Smooth muscle cell (in vitro differentiated cells): Measurements from ENCODE around the gene GH2. TPM values are rescaled to one million over a fixed set of nuclear protein-coding genes. Genes with fewer than 3 reads are reported as not detected.

Experiments
- DNase-seq: peaks from one replicate; lab custom pipeline; 2025; ENCODE audit not compliant: unreplicated experiment; lab: John Stamatoyannopoulos, UW
- H2AFZ ChIP-seq: fragments of 200-600 bp; sonication (generic); 2 replicates; pipeline ENCODE4 v1.6.0; 2016; ENCODE audit warnings: antibody characterized with exemption, low read depth, mild to moderate bottlenecking
- H3F3A ChIP-seq: fragments of 200-600 bp; sonication (generic); 2 replicates; pipeline ENCODE4 v1.6.0; 2017; ENCODE audit warnings: antibody characterized with exemption, low read depth
- H3K27ac ChIP-seq: fragments of 200-600 bp; sonication (generic); 2 replicates; pipeline ENCODE4 v1.5.1; 2016; ENCODE audit warnings: low read depth, mild to moderate bottlenecking
- H3K27me3 ChIP-seq: fragments of 200-600 bp; sonication (generic); 2 replicates; pipeline ENCODE4 v1.6.1; 2016; ENCODE audit warnings: low read depth, mild to moderate bottlenecking
- H3K36me3 ChIP-seq: fragments of 200-600 bp; sonication (generic); 2 replicates; pipeline ENCODE4 v1.5.1; 2016; ENCODE audit warnings: low read depth
- H3K4me1 ChIP-seq: fragments of 200-600 bp; sonication (generic); 2 replicates; pipeline ENCODE4 v1.5.1; 2016; ENCODE audit warnings: low read depth
- H3K4me2 ChIP-seq: fragments of 200-600 bp; sonication (generic); 2 replicates; pipeline ENCODE4 v1.6.0; 2016; ENCODE audit warnings: mild to moderate bottlenecking
- H3K4me3 ChIP-seq: fragments of 200-600 bp; sonication (generic); 2 replicates; pipeline ENCODE4 v1.5.1; 2016; ENCODE audit warnings: mild to moderate bottlenecking
- H3K79me2 ChIP-seq: fragments of 200-600 bp; sonication (generic); 2 replicates; pipeline ENCODE4 v1.6.0; 2016; ENCODE audit warnings: low read depth, mild to moderate bottlenecking
- H3K9ac ChIP-seq: fragments of 200-600 bp; sonication (generic); 2 replicates; pipeline ENCODE4 v1.6.0; 2016; ENCODE audit warnings: low read depth
- H3K9me3 ChIP-seq: fragments of 200-600 bp; sonication (generic); replicated peaks from 2 replicates; pipeline ENCODE4 v1.5.1; 2016; ENCODE audit warnings: low read depth
- H4K20me1 ChIP-seq: fragments of 200-600 bp; sonication (generic); 2 replicates; pipeline ENCODE4 v1.6.0; 2016; ENCODE audit warnings: low read depth
- WGBS: methylation state at CpG from one replicate; pipeline ENCODE4 v1.1.7; 2016; ENCODE audit warnings: low lambda C conversion rate; 5-methylcytosine and 5-hydroxymethylcytosine counted together
- polyA plus RNA-seq: library from polyadenylated mRNA; unstranded; fragments of >200 nt; fragmentation: Nextera tagmentation; extraction: Ambion mirVana; gene quantifications from 2 replicates; pipeline ENCODE4 v1.2.1, GENCODE V29; 2016
- small RNA-seq: library from RNA; depleted of rRNA; stranded (forward); fragments of <200 nt; gene quantifications from one replicate; pipeline ENCODE3, GENCODE V24; 2014
- total RNA-seq: library from RNA; depleted of rRNA; stranded (reverse); fragments of >200 nt; gene quantifications from 2 replicates; pipeline ENCODE4 v1.2.3, GENCODE V29; 2014
- TF ChIP-seq, protein P1 (sequence below): fragments of 200-600 bp; sonication (generic); IDR thresholded peaks from 2 replicates; pipeline ENCODE4 v1.5.1; 2017; ENCODE audit warnings: borderline replicate concordance, mild to moderate bottlenecking, antibody characterized with exemption; ENCODE audit not compliant: insufficient read depth, poor library complexity, severe bottlenecking

Gene GH2
- total and polyA plus RNA-seq, 2 experiments from 2014 or later, result not detected

DNA sequence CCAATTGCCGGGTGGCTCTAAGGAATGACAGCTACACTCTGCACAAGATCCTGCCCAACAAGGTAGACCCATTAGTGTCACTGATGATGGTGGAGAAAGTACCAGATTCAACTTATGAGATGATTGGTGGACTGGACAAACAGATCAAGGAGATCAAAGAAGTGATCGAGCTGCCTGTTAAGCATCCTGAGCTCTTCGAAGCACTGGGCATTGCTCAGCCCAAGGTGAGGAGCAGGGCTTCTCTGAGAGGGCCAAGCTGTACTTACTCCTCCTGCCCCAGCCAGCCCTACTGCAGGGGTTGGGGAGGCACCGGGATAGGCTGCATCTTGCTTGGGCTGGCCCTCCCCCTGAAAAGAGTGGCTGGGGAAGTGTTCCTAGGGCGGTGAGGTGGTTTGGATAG is 51.5 kb downstream of the GH2 start:
- H3K27me3 ChIP-seq, result no peaks in the 10 kb centered on the region
- no peak for DNase-seq
- H3K79me2 ChIP-seq, result peaks cover 34% of the 10 kb centered on the region
- no peak overlapping the region for H2AFZ ChIP-seq
- H3F3A ChIP-seq, result no peaks in the 10 kb centered on the region
- H3K36me3 ChIP-seq, result no peaks in the 10 kb centered on the region
- 96% methylated on average over 5 of the region's 5 CpGs for WGBS
- H3K27ac ChIP-seq, result no peak overlapping the region
- no peak overlapping the region for H3K4me3 ChIP-seq
- TF ChIP-seq, protein P1, sequence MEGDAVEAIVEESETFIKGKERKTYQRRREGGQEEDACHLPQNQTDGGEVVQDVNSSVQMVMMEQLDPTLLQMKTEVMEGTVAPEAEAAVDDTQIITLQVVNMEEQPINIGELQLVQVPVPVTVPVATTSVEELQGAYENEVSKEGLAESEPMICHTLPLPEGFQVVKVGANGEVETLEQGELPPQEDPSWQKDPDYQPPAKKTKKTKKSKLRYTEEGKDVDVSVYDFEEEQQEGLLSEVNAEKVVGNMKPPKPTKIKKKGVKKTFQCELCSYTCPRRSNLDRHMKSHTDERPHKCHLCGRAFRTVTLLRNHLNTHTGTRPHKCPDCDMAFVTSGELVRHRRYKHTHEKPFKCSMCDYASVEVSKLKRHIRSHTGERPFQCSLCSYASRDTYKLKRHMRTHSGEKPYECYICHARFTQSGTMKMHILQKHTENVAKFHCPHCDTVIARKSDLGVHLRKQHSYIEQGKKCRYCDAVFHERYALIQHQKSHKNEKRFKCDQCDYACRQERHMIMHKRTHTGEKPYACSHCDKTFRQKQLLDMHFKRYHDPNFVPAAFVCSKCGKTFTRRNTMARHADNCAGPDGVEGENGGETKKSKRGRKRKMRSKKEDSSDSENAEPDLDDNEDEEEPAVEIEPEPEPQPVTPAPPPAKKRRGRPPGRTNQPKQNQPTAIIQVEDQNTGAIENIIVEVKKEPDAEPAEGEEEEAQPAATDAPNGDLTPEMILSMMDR, result no peak
- H4K20me1 ChIP-seq, result peaks cover 7% of the 10 kb centered on the region
- peaks cover 14% of the 10 kb centered on the region for H3K4me1 ChIP-seq
- no peak overlapping the region for H3K9ac ChIP-seq
- no peaks in the 10 kb centered on the region for H3K9me3 ChIP-seq
- H3K4me2 ChIP-seq, result no peak overlapping the region

Small RNAs within 50 kb of the gene (small RNA-seq; reads per million reads assigned to genes)
- gene AC040958.1 (not detected), gene AC127029.1 (not detected), gene GH1 (not detected)

Other genes starting within 250 kb of the GH2 start
- 40.7 and 47.9 TPM in 2 replicates for gene LIMD2, start 181.8 kb downstream of the GH2 start, total RNA-seq
- gene LIMD2, start 181.8 kb downstream of the GH2 start, polyA plus RNA-seq, result 110 and 124 TPM in 2 replicates
- 13.6 and 18.7 TPM in 2 replicates for gene STRADA, start 140.1 kb downstream of the GH2 start, total RNA-seq
- 26.8 and 27.7 TPM in 2 replicates for gene STRADA, start 140.1 kb downstream of the GH2 start, polyA plus RNA-seq
- 50.6 and 63.4 TPM in 2 replicates for gene CCDC47, start 108.3 kb downstream of the GH2 start, total RNA-seq
- 47.7 and 60.6 TPM in 2 replicates for gene CCDC47, start 108.3 kb downstream of the GH2 start, polyA plus RNA-seq
- 80.1 and 80.5 TPM in 2 replicates for gene DDX42, start 107.8 kb downstream of the GH2 start, total RNA-seq
- 30.1 and 31.7 TPM in 2 replicates for gene DDX42, start 107.8 kb downstream of the GH2 start, polyA plus RNA-seq
- 32.3 and 46.2 TPM in 2 replicates for gene PSMC5, start 54.5 kb downstream of the GH2 start, total RNA-seq
- gene PSMC5, start 54.5 kb downstream of the GH2 start, polyA plus RNA-seq, result 132 and 153 TPM in 2 replicates
- gene FTSJ3, start 54.3 kb downstream of the GH2 start, total RNA-seq, result 32.5 and 46.8 TPM in 2 replicates
- 21.9 and 24.8 TPM in 2 replicates for gene FTSJ3, start 54.3 kb downstream of the GH2 start, polyA plus RNA-seq
- 41.6 and 43.7 TPM in 2 replicates for gene SMARCD2, start 39.3 kb downstream of the GH2 start, total RNA-seq
- 41.9 and 58.6 TPM in 2 replicates for gene SMARCD2, start 39.3 kb downstream of the GH2 start, polyA plus RNA-seq
- not detected in 2 replicates for gene CSH2, start 8.3 kb downstream of the GH2 start, total RNA-seq
- gene CSH2, start 8.3 kb downstream of the GH2 start, polyA plus RNA-seq, result not detected in 2 replicates
- not detected in 2 replicates for gene CSH1, start 14.6 kb upstream of the GH2 start, total RNA-seq
- not detected in 2 replicates for gene CSH1, start 14.6 kb upstream of the GH2 start, polyA plus RNA-seq
- not detected in 2 replicates for gene CSHL1, start 29.3 kb upstream of the GH2 start, total RNA-seq
- gene CSHL1, start 29.3 kb upstream of the GH2 start, polyA plus RNA-seq, result not detected in 2 replicates
- not detected in 2 replicates for gene GH1, start 36.9 kb upstream of the GH2 start, total RNA-seq
- not detected in 2 replicates for gene GH1, start 36.9 kb upstream of the GH2 start, polyA plus RNA-seq
- gene CD79B, start 50.4 kb upstream of the GH2 start, total RNA-seq, result not detected in 2 replicates
- not detected in 2 replicates for gene CD79B, start 50.4 kb upstream of the GH2 start, polyA plus RNA-seq
- gene SCN4A, start 91.0 kb upstream of the GH2 start, total RNA-seq, result under 0.01 and 0.09 TPM in 2 replicates
- 0.14 TPM in 1 of 2 replicates, not detected in the other for gene SCN4A, start 91.0 kb upstream of the GH2 start, polyA plus RNA-seq
- gene PRR29, start 116.4 kb upstream of the GH2 start, total RNA-seq, result 0.18 TPM in 1 of 2 replicates, not detected in the other
- gene PRR29, start 116.4 kb upstream of the GH2 start, polyA plus RNA-seq, result 0.34 and 0.58 TPM in 2 replicates
- gene ICAM2, start 138.7 kb upstream of the GH2 start, total RNA-seq, result 1.6 TPM in 1 of 2 replicates, not detected in the other
- 1.0 TPM in 1 of 2 replicates, not detected in the other for gene ICAM2, start 138.7 kb upstream of the GH2 start, polyA plus RNA-seq
- gene ERN1, start 248.2 kb upstream of the GH2 start, total RNA-seq, result 8.6 and 10.2 TPM in 2 replicates
- 9.0 and 17.2 TPM in 2 replicates for gene ERN1, start 248.2 kb upstream of the GH2 start, polyA plus RNA-seq